GM23338 (cell line): ENCODE data around the gene SLC1A3. TPM values are rescaled to one million over a fixed set of nuclear protein-coding genes. Genes with fewer than 3 reads are reported as not detected.

Source experiments
- ATAC-seq: fragments of 200-7000 bp; cut with Tn5 transposase; 3 replicates; pipeline ENCODE4 v1.9.1; 2020
- DNase-seq: peaks from one replicate; pipeline ENCODE4 v3.0.0-alpha.2; 2015; ENCODE audit warnings: low spot score
- H2AFZ ChIP-seq: fragments of 200-600 bp; sonication (generic); 2 replicates; pipeline ENCODE4 v1.8.0; 2016; ENCODE audit warnings: antibody characterized with exemption, mild to moderate bottlenecking, moderate library complexity
- H3F3A ChIP-seq: fragments of 200-600 bp; sonication (generic); replicated peaks from 2 replicates; pipeline ENCODE4 v1.8.0; 2017; ENCODE audit warnings: antibody characterized with exemption, mixed run types, low read depth
- H3K27ac ChIP-seq: fragments of 200-600 bp; sonication (generic); 2 replicates; pipeline ENCODE4 v1.6.1; 2016; ENCODE audit warnings: low read depth
- H3K27me3 ChIP-seq: fragments of 200-600 bp; sonication (generic); 2 replicates; pipeline ENCODE4 v1.8.0; 2016; ENCODE audit warnings: mild to moderate bottlenecking, mixed run types, moderate library complexity; ENCODE audit not compliant: insufficient read depth
- H3K36me3 ChIP-seq: fragments of 200-600 bp; sonication (generic); 2 replicates; pipeline ENCODE4 v1.8.0; 2016; ENCODE audit warnings: mild to moderate bottlenecking; ENCODE audit not compliant: insufficient read depth
- H3K4me1 ChIP-seq: fragments of 200-600 bp; sonication (generic); 2 replicates; pipeline ENCODE4 v1.8.0; 2016; ENCODE audit warnings: mild to moderate bottlenecking, moderate library complexity; ENCODE audit not compliant: insufficient read depth
- H3K4me2 ChIP-seq: fragments of 200-600 bp; sonication (generic); 2 replicates; pipeline ENCODE4 v1.7.1; 2017; ENCODE audit warnings: mixed run types
- H3K4me3 ChIP-seq: fragments of 200-600 bp; sonication (generic); 2 replicates; pipeline ENCODE4 v1.6.1; 2016; ENCODE audit warnings: mixed run types
- H3K79me2 ChIP-seq: fragments of 200-600 bp; sonication (generic); replicated peaks from 2 replicates; pipeline ENCODE4 v1.8.0; 2017; ENCODE audit warnings: mild to moderate bottlenecking; ENCODE audit not compliant: insufficient read depth
- H3K9me2 ChIP-seq: fragments of 200-600 bp; sonication (generic); 2 replicates; pipeline ENCODE4 v1.8.0; 2017; ENCODE audit not compliant: insufficient read depth
- H4K20me1 ChIP-seq: fragments of 200-600 bp; sonication (generic); replicated peaks from 2 replicates; pipeline ENCODE4 v1.8.0; 2017; ENCODE audit warnings: mild to moderate bottlenecking; ENCODE audit not compliant: insufficient read depth
- H3K27ac Mint-ChIP-seq: 2 replicates; pipeline ENCODE4 v1.8.0; 2020; ENCODE audit warnings: inconsistent platforms, mild to moderate bottlenecking, moderate library complexity, mixed read lengths
- H3K27me3 Mint-ChIP-seq: 3 replicates; pipeline ENCODE4 v1.8.0; 2022; ENCODE audit warnings: low read depth, mild to moderate bottlenecking, moderate library complexity, mixed read lengths, inconsistent platforms; ENCODE audit not compliant: insufficient read depth, poor library complexity
- H3K36me3 Mint-ChIP-seq: 3 replicates; pipeline ENCODE4 v1.8.0; 2021; ENCODE audit warnings: low read depth, mild to moderate bottlenecking, inconsistent platforms, moderate library complexity, mixed read lengths
- H3K4me1 Mint-ChIP-seq: 3 replicates; pipeline ENCODE4 v1.8.0; 2020; ENCODE audit warnings: mild to moderate bottlenecking, inconsistent platforms, mixed read lengths
- H3K4me3 Mint-ChIP-seq: 3 replicates; pipeline ENCODE4 v1.8.0; 2021; ENCODE audit warnings: moderate library complexity, mild to moderate bottlenecking, inconsistent platforms, mixed read lengths
- H3K9me3 Mint-ChIP-seq: 3 replicates; pipeline ENCODE4 v1.8.0; 2020; ENCODE audit warnings: moderate library complexity, mild to moderate bottlenecking, inconsistent platforms, mixed read lengths
- CREB1 ChIP-seq: fragments of 250-450 bp; sonication (Bioruptor Pico); IDR thresholded peaks from 2 replicates; pipeline ENCODE4 v1.5.0; 2020; ENCODE audit warnings: low read depth, mild to moderate bottlenecking, moderate library complexity
- CTCF ChIP-seq, 2 experiments: fragments of 200-600 bp in 1 of 2; sonication (generic) in 1 of 2; conservative IDR thresholded peaks; 2 replicates each; pipeline versions ENCODE4 v1.5.1 to v1.6.1; 2016 to 2017; ENCODE audit warnings: antibody characterized with exemption in 2 of 2, low read depth in 2 of 2, mild to moderate bottlenecking in 2 of 2, moderate library complexity in 1 of 2
- EZH2 ChIP-seq: fragments of 200-600 bp; sonication (generic); IDR thresholded peaks from one replicate; pipeline ENCODE4 v1.8.0; 2017; ENCODE audit warnings: antibody characterized with exemption, mild to moderate bottlenecking, low read depth; ENCODE audit not compliant: unreplicated experiment
- JUNB ChIP-seq: IDR thresholded peaks from one replicate; pipeline ENCODE4 v1.6.1; 2016; ENCODE audit warnings: antibody characterized with exemption; ENCODE audit not compliant: unreplicated experiment
- POLR2AphosphoS5 ChIP-seq: IDR thresholded peaks from 2 replicates; pipeline ENCODE4 v1.6.1; 2016; ENCODE audit warnings: antibody characterized with exemption, low read depth
- STAT1 ChIP-seq: IDR thresholded peaks from one replicate; pipeline ENCODE4 v1.6.1; 2016; ENCODE audit warnings: antibody characterized with exemption; ENCODE audit not compliant: unreplicated experiment
- ZNF114 ChIP-seq: fragments of 250-450 bp; sonication (Bioruptor Pico); IDR thresholded peaks from 2 replicates; pipeline ENCODE4 v1.5.0; 2020; ENCODE audit warnings: mild to moderate bottlenecking, moderate library complexity
- ZNF462 ChIP-seq: fragments of 250-450 bp; sonication (Bioruptor Pico); IDR thresholded peaks from 2 replicates; pipeline ENCODE4 v1.5.0; 2020; ENCODE audit warnings: mild to moderate bottlenecking, moderate library complexity
- polyA plus RNA-seq: library from polyadenylated mRNA; unstranded; fragments of >200 nt; fragmentation: Nextera tagmentation; extraction: Ambion mirVana; gene quantifications from 2 replicates; pipeline ENCODE4 v1.2.1, GENCODE V29; 2016
- total RNA-seq: library from RNA; depleted of rRNA; stranded (reverse); fragments of >200 nt; shearing (Covaris generic); gene quantifications from 2 replicates; pipeline ENCODE4 v1.2.3, GENCODE V29; 2014
- TF ChIP-seq, protein P1 (sequence below): IDR thresholded peaks from 2 replicates; pipeline ENCODE4 v1.6.1; 2016; ENCODE audit warnings: antibody characterized with exemption

The SLC1A3 gene
- total and polyA plus RNA-seq, 2 experiments from 2014 or later = 29.0 to 40.7 TPM

GRCh38 chr5:36713541-36713940 is 107.1 kb downstream of the SLC1A3 start:
- H3K4me1 Mint-ChIP-seq = no peaks in the 10 kb centered on the region
- H3K4me3 Mint-ChIP-seq = no peak overlapping the region

More at GRCh38 chr5:36713541-36713940, 107.1 kb downstream of the SLC1A3 start:
- Histone ChIP-seq H2AFZ (no peak overlapping the region), H3K9me2 (no peaks in the 10 kb centered on the region), H3K4me2 (no peak overlapping the region), H3F3A (no peaks in the 10 kb centered on the region), H3K36me3 (no peaks in the 10 kb centered on the region), H3K4me3 (no peak overlapping the region), H3K27me3 (no peaks in the 10 kb centered on the region), H3K4me1 (no peaks in the 10 kb centered on the region), H3K79me2 (no peaks in the 10 kb centered on the region), H3K27ac (no peak overlapping the region), H4K20me1 (no peaks in the 10 kb centered on the region)
- Mint-ChIP-seq H3K27me3 (peaks cover 4% of the 10 kb centered on the region), H3K27ac (no peak overlapping the region), H3K9me3 (no peaks in the 10 kb centered on the region), H3K36me3 (no peaks in the 10 kb centered on the region)
- TF ChIP-seq CREB1 (CRISPR knock-in tag) (no peak), ZNF462 (CRISPR knock-in tag) (no peak), JUNB (no peak), EZH2 (no peak), CTCF (conservative IDR thresholded peaks at IDR 0.05; ENCODE audit: low read depth in 2 of 2) (no peak), STAT1 (no peak), ZNF114 (CRISPR knock-in tag) (no peak), POLR2AphosphoS5 (no peak)
- TF ChIP-seq, protein P1, sequence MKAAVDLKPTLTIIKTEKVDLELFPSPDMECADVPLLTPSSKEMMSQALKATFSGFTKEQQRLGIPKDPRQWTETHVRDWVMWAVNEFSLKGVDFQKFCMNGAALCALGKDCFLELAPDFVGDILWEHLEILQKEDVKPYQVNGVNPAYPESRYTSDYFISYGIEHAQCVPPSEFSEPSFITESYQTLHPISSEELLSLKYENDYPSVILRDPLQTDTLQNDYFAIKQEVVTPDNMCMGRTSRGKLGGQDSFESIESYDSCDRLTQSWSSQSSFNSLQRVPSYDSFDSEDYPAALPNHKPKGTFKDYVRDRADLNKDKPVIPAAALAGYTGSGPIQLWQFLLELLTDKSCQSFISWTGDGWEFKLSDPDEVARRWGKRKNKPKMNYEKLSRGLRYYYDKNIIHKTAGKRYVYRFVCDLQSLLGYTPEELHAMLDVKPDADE = no peak
- DNase-seq = no peak
- no peak for ATAC-seq
